ENCODE data around the gene ANKRD37. TPM values are rescaled to one million over a fixed set of nuclear protein-coding genes. Genes with fewer than 3 reads are reported as not detected.

Gene ANKRD37
- total and polyA plus RNA-seq, 2 of the 8 experiments (the other 6 are each of a cell fraction or from before 2014, with no cell fraction given) = 2.8 to 3.4 TPM

DNA sequence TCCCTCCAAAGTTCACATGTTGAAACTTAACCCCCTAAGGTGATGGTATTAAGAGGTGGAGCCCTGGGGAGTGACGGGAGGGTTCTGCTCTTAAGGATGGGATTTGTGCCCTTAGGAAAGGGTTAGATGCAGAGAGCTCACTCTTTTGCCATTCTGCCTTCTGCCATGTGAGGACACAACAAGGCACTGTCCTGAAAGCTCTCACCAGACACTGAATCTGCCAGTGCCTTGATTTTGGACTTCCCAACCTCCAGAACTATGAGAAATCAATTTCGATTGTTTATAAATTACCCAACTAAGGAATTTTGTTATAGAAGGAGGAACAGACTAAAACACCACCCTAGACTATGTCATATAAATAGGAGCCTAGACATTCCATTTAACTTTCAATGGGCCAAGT is 12.6 kb upstream of the ANKRD37 start:
- FAIRE-seq = no peak
- WGBS, 2 experiments (ENCODE audit: extremely low coverage in 1 of 2, insufficient coverage in 1 of 2, insufficient read length in 1 of 2, insufficient replicate concordance in 2 of 2, low coverage in 1 of 2, low lambda C conversion rate in 2 of 2, missing lambda C conversion rate in 1 of 2) = 85% methylated on average over 2 of the region's 2 CpGs; no CpG with 5 or more reads in 1 of the 2 experiments
- no peak overlapping the region for H3K27ac ChIP-seq (ENCODE audit: low read depth, low read length)
- H3K9ac ChIP-seq (replicated peaks in 1 of 4; ENCODE audit: extremely low read depth in 1 of 4, low read depth in 3 of 4, low read length in 3 of 4) = no peak overlapping the region
- no peak overlapping the region for H2BK120ac ChIP-seq (replicated peaks; ENCODE audit: low read depth, low read length)
- H2BK20ac ChIP-seq (ENCODE audit: low read length) = no peak overlapping the region
- H4K5ac ChIP-seq (ENCODE audit: insufficient read length, low read depth, low read length) = no peak overlapping the region
- H2AFZ ChIP-seq (ENCODE audit: low read length) = no peak overlapping the region
- H4K20me1 ChIP-seq (replicated peaks in 1 of 2; ENCODE audit: control insufficient read depth in 1 of 2, insufficient read depth in 2 of 2, low read length in 2 of 2) = no peaks in the 10 kb centered on the region
- no peak overlapping the region for H4K8ac ChIP-seq (ENCODE audit: extremely low read depth, insufficient read depth, low read length)
- DNase-seq (ENCODE audit: low read depth in 1 of 2, low spot score in 2 of 2) = no peak
- H3K14ac ChIP-seq (ENCODE audit: insufficient read length) = no peak overlapping the region
- no peaks in the 10 kb centered on the region for H3K79me1 ChIP-seq (ENCODE audit: low read depth, low read length)
- H2BK5ac ChIP-seq (ENCODE audit: low read depth, low read length) = no peak overlapping the region
- peaks cover 0 to 7% of the 10 kb centered on the region in 2 experiments; a peak in 1 of 4 replicates for H3K9me3 ChIP-seq (ENCODE audit: insufficient read depth in 2 of 2, low read depth in 1 of 2, low read length in 1 of 2)
- H2BK15ac ChIP-seq (ENCODE audit: low read length) = no peak overlapping the region
- H3K79me2 ChIP-seq (ENCODE audit: control insufficient read depth in 1 of 2, insufficient read depth in 2 of 2, low read length in 2 of 2) = no peaks in the 10 kb centered on the region
- POLR2A ChIA-PET (ENCODE audit: partially characterized antibody) = interaction anchor here (1.2 to 5.5 kb wide), 2 partner anchors 13 to 19 kb away, joined by 4 to 25 read pairs; partner anchors contain the start of genes ANKRD37 and LRP2BP
- H3K56ac ChIP-seq (replicated peaks; ENCODE audit: insufficient read length, low read depth, low read length) = no peak overlapping the region
- H3K36me3 ChIP-seq (ENCODE audit: control insufficient read depth in 2 of 4, insufficient read depth in 4 of 4, low read length in 3 of 4) = peaks cover 0 to 4% (median 0%) of the 10 kb centered on the region in 4 experiments; a peak in 1 of 8 replicates
- H3K23ac ChIP-seq (ENCODE audit: insufficient read length) = no peak overlapping the region
- H3K4me2 ChIP-seq (ENCODE audit: insufficient read depth in 1 of 2, low read depth in 2 of 2, low read length in 2 of 2) = no peak overlapping the region
- H2AK5ac ChIP-seq (ENCODE audit: low read depth, low read length) = no peak overlapping the region
- no peak overlapping the region for H3K18ac ChIP-seq (ENCODE audit: extremely low read depth, low read length)
- peaks cover 0 to 3% (median 0%) of the 10 kb centered on the region in 4 experiments; a peak in 1 of 7 replicates for H3K4me1 ChIP-seq (replicated peaks in 1 of 4; ENCODE audit: control insufficient read depth in 3 of 4, insufficient read depth in 4 of 4, low read length in 3 of 4)
- H3K27me3 ChIP-seq (replicated peaks in 1 of 4; ENCODE audit: control insufficient read depth in 3 of 4, extremely low read depth in 1 of 4, insufficient read depth in 3 of 4, low read length in 3 of 4) = no peaks in the 10 kb centered on the region
- no peak overlapping the region for H2BK12ac ChIP-seq (ENCODE audit: low read depth, low read length)
- no peak overlapping the region for H3K4ac ChIP-seq (replicated peaks; ENCODE audit: insufficient read length, low read depth, low read length)
- H4K91ac ChIP-seq (replicated peaks; ENCODE audit: insufficient read length, low read length) = no peak overlapping the region
- H3K23me2 ChIP-seq (ENCODE audit: low read depth, low read length) = no peaks in the 10 kb centered on the region; the same call in 1 of the 2 replicates
- CTCF ChIA-PET (ENCODE audit: partially characterized antibody) = interaction anchor here (1.0 kb wide), 1 partner anchor 242 kb away, joined by 3 read pairs; no protein-coding TSS in a partner anchor
- H3K4me3 ChIP-seq (ENCODE audit: extremely low read depth in 1 of 4, insufficient read depth in 2 of 4, low read depth in 3 of 4, low read length in 4 of 4) = no peak overlapping the region
- TF ChIP-seq BACH1 (IDR thresholded peaks at IDR 0.05; ENCODE audit: low read length) = no peak
- no peak for TF ChIP-seq RNF2 (IDR thresholded peaks at IDR 0.05; ENCODE audit: borderline replicate concordance, low read depth, low read length, missing control alignments, poor library complexity, severe bottlenecking)
- no peak for TF ChIP-seq JUN (IDR thresholded peaks at IDR 0.05; ENCODE audit: low read depth, low read length)
- TF ChIP-seq FOSL1 (IDR thresholded peaks at IDR 0.05; ENCODE audit: insufficient read depth, low read depth, low read length) = no peak
- TF ChIP-seq SIX5 (IDR thresholded peaks at IDR 0.05; ENCODE audit: low read depth, low read length) = no peak
- TF ChIP-seq SAP30 (IDR thresholded peaks at IDR 0.05; ENCODE audit: insufficient read depth, insufficient replicate concordance, low read length) = no peak
- TF ChIP-seq, protein P1, sequence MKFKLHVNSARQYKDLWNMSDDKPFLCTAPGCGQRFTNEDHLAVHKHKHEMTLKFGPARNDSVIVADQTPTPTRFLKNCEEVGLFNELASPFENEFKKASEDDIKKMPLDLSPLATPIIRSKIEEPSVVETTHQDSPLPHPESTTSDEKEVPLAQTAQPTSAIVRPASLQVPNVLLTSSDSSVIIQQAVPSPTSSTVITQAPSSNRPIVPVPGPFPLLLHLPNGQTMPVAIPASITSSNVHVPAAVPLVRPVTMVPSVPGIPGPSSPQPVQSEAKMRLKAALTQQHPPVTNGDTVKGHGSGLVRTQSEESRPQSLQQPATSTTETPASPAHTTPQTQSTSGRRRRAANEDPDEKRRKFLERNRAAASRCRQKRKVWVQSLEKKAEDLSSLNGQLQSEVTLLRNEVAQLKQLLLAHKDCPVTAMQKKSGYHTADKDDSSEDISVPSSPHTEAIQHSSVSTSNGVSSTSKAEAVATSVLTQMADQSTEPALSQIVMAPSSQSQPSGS (IDR thresholded peaks at IDR 0.05; ENCODE audit: low read length) = no peak
- no peak for TF ChIP-seq SUZ12 (IDR thresholded peaks at IDR 0.05; ENCODE audit: low read length)
- TF ChIP-seq, protein P2, sequence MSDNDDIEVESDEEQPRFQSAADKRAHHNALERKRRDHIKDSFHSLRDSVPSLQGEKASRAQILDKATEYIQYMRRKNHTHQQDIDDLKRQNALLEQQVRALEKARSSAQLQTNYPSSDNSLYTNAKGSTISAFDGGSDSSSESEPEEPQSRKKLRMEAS (IDR thresholded peaks at IDR 0.05) = no peak
- TF ChIP-seq BRCA1 (IDR thresholded peaks at IDR 0.05; ENCODE audit: low read depth, low read length) = no peak
- TF ChIP-seq SP1 (IDR thresholded peaks at IDR 0.05; ENCODE audit: low read depth, low read length) = no peak

Measured in H1 (cell line).